GM18870 (cell line): ENCODE data around the gene TMEM179.
"Not testable (repeated sequence)": the region's sequence is repeated elsewhere in the genome, so short reads cannot be mapped to it uniquely, and the experiment has no call there.

ENCODE experiments used
- ATAC-seq: cut with Tn5 transposase; IDR thresholded peaks from one replicate; pipeline ENCODE4 v1.9.1; 2021; ENCODE audit warnings: moderate library complexity; ENCODE audit not compliant: unreplicated experiment

Gene TMEM179

DNA sequence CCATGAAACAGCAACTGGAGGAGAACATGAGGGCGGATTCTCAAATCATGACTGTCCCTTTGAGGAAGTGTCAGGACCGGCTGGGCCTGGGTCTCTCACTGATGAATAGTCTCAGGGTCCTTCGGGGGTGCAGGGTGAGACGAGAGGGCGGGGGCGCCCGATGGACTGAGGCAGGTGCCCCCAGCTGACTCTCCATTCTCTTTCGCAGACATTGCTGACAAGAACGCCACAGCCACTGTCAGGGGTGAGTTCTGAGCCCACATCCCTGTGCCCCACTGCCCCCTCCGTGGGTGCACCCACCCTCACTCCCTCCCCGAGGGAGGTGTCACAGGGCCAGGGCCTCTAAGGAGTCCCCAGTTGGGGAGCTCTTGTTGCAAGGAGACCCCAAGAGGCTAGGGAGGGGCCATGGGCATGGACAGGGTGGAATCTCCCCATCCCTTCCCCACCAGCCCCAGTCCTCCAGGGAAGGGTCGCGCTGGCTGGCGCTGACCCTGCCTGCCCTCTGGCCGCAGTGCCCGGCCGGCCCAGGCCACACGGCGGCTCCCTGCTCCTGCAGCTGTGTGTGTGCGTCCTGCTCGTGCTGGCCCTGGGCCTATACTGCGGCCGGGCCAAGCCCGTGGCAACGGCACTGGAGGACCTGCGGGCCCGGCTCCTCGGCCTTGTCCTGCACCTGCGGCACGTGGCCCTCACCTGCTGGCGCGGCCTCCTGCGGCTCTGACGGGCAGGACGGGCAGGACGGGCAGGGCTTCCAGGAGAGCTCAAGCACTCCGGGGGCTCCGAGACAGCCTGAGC is 16.3 kb downstream of the TMEM179 start:
- ATAC-seq, result no peak

- ATAC-seq, result no peak
Measured at GRCh38 chr14:104587641-104588040, 16.9 kb downstream of the TMEM179 start.

- no peak for ATAC-seq
Measured at GRCh38 chr14:104586832-104587620, 17.5 kb downstream of the TMEM179 start.

GRCh38 chr14:104585966-104586697 is 18.4 kb downstream of the TMEM179 start:
- ATAC-seq, result no peak

DNA sequence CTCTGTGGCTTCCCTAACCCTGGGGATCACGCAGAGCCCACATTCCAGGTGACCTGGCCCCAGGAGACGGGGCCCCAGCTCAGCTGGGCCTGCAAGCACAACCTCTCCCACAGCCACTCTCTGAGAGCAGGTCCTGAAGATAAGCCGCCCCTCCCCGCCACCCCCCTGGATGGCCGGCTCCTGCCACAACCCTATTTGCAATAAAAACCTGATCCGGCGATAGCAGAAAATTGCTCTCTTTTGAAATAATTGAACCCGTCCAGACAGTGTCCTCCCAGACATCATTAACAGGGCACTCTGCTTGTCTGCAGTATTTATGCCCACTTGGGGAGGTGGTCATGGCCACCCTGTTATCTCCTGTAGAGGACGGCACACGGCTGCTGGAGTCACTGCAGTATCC is 20.0 kb downstream of the TMEM179 start:
- ATAC-seq, result no peak

GRCh38 chr14:104583424-104584306 is 20.9 kb downstream of the TMEM179 start:
- ATAC-seq, result no peak

DNA sequence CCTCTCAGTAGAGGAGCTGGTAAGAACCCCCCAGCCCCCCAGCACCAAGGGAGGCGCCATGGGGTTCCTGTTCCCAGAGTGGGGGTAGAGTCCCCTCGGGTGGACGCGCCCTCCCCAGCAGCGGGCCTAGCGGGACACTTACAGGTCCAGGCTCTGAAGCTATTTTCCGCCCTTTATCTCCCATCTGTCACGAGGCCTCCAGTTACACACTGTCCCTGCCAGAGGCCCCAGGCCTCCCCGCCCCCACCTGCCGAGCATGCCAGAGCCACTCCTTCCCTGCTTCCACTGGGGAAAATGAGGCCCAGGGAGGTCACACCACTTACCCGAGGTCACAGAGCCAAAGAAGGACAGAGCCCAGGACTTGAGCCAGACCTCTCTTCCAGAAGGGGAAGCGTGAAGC is 21.9 kb downstream of the TMEM179 start:
- no peak for ATAC-seq

DNA sequence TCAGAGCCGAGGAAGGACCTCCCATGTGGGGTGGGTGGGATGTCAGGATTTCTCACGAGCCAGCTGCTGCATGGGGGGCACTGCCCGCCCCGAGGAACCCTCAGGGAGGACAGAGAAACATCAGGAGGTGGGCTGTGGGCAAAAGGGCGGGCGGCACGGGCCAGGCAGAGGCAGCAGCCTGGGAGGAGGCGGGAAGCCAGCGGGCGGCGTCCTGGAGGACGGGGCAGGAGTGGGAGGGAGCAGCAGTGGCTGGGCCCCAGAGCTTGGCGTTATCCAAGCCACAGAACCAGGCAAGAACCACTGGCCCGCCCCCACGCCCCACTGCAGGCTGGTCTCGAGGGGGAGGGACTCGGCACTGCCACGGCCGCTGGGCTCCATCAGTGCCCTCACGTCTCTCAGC is 22.6 kb downstream of the TMEM179 start:
- no peak for ATAC-seq

DNA sequence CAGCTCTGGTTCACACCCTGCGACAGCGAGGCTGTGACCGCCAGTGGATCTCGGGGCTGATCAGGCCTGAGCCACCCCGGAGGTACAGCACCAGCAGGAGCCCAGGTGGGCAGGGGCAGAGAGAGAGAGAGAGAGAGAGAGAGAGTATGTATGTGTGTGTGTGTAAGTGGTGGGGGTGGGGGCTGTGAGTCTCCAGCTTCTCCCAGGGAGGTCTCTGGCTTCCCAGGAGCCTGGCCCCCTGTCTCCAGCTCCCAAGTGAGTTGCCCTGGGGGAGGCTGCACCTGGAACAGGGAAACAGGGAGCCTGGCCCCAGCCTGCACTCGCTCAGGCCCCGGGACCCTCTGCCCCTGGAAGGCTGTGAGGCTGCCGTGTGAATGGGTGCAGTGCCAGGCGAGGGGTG is 23.1 kb downstream of the TMEM179 start:
- no peak for ATAC-seq

DNA sequence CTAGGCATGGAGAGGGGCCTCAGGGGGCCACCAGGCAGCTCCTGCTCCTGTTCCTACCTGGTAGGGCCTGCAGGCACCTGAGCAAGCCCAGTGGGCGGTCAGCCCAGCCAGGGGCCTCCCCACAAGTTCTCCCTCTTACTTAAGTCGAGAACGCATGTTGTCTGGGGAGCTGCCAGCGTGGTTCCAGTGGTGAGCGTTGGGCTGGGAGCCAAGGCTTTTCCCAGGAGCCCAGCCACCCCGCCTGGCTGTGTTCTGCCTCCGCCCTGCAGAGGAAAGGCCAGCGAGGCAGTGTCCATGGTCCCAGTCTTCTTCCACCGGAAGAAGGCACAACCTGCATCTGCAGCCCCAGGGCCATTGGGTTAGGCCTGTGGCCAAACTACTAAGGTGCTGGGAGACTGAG is 23.6 kb downstream of the TMEM179 start:
- ATAC-seq, result no peak

DNA sequence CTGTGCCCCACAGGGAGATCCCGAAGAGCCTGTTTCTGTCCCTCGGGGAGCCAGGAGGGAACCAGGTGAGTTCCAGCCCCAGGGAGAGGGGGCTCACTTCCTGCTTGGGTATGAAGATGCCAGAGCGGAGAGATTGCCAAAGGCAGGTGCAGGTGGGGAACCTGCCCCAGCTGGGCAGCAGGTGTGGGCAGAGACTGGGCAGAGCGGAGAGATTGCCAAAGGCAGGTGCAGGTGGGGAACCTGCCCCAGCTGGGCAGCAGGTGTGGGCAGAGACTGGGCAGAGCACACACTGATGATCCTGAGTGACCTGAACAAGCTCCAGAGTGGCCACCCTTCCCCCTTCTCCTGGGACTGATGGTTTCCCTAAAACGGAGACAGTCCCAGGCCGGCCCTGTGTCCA is 24.6 kb downstream of the TMEM179 start:
- not testable (repeated sequence) for ATAC-seq

DNA sequence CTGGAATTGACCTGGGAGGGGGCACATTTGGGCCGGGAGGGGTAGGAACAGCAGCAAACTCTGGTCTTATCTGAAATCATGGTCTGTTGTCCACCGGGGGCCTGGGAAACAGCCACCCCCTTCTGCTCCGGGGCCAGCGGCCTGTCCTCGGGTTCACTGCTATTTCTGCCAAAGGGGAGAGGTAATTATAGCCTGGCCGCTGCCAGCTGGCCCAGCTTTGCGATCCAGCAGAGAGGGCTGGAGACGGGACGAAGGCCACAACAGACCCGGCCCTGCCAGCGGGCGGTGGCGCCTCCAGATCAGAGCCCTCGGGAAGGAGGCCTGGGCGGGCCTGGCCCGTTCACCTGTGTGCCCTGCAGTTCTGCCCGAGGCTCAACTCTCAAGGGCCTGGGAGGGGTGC is 25.1 kb downstream of the TMEM179 start, which contains the start of gene C14orf180:
TSS of gene C14orf180 (plus strand) at position 258 of the 400 bp plus-strand sequence. CDS start 6,667 bp downstream, outside the sequence.
- no peak for ATAC-seq

GRCh38 chr14:104578321-104578720 is 26.3 kb downstream of the TMEM179 start:
- ATAC-seq, result no peak

DNA sequence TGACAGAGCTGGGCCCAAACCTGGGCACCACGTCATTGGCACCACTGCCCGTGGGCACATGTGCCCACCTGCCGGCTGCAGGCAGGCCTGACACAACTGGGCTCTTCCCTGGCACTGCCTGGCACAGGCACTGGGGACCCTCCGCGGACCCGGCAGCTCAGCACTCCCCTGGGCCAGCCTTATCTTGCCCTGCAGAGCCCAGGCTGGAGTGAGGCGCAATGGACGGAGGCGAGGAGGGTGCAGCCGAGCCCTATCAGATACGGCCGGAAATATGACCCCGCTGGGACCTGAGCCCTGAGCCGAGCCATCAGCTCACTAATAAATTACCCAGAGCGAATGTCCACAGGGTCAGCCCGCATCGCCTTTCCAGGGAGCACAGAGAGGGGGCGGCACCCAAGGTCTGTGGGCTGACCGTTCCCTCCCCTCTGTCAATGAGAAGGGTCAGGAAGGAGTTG is 26.7 kb downstream of the TMEM179 start:
- no peak for ATAC-seq

GRCh38 chr14:104577426-104577825 is 27.1 kb downstream of the TMEM179 start:
- no peak for ATAC-seq

GRCh38 chr14:104576970-104577332 is 27.6 kb downstream of the TMEM179 start:
- no peak for ATAC-seq

- ATAC-seq, result no peak
Measured at GRCh38 chr14:104576232-104576969, 28.2 kb downstream of the TMEM179 start.

GRCh38 chr14:104574978-104575583 is 29.5 kb downstream of the TMEM179 start:
- no peak for ATAC-seq

DNA sequence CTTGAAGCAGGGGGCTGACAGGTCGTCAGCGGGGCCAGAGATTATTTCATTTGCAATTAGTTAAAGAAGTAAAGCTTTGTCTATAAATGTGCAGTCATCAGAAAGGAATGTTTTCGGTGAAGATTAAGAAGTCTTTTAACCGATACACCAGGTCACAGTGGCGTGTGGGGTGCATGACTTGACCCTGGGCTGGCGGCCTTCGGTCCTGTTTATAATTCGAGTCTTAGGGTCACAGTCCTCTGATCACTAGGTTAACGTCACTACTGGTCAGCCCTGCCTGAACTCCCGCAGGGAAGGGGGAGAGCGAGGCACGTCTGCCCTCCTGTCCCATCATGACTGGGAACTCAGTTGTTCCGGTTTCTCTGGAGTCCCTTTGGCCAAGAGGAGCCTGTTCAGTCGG is 30.0 kb downstream of the TMEM179 start:
- ATAC-seq, result no peak
